Fibroblast of the conjunctiva (primary cell): ENCODE results near the gene SLC46A2.

Experiments used
- DNase-seq: peaks from one replicate; pipeline ENCODE4 v3.0.0-alpha.2; 2010; ENCODE audit warnings: low read depth

The SLC46A2 gene

DNA sequence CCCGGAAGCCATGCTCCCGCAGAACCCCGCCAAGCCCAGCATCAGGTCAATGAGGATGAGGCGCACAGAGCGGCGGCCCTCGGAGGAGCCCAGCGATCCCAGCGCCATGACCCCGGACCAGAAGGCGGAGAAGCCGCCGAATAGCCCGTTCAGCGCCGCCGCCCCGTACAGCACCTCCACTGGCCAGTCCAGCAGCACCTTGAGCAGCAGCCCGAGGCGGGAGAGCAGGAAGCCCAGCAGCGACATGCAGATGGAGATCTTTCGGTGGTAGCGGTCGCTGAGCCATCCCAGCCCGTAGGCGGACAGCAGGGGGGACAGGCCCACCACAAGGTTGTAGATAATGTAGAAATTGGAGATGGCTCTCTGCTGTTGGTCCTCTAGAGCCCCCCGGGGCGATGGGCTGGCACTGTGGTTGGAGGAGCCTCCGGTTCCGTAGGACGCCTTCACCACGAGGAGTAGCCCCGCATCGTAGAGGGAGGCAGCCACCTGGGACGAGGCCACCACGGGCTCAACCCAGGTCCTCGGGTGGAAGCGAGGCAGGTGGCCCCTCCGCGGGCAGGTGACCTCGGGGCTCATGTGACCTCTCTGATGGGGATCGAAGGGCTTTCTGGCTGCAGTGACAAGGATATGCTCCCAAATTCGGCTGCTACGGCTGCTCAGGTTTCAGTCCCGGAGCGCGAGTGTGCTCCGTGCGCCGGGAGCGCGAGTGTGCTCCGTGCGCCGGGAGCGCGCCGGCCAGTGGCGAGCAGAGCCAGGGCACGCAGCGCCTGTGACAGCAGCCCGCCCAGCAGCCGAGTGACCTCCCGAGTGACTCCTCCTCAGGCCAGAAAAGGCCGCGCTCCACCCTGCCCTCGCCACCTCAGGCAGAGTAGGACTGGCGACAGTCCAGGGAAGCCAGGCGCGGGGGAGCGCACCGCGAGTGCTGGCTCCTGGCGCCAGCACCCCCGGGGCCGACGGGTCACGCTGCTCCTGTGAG, at the start of gene SLC46A2:
Gene SLC46A2, minus strand, starts transcription at position 771 of the 976 bp plus-strand sequence. Its CDS starts 195 bp downstream, at position 576.
- no peak for DNase-seq

- no peak for DNase-seq
Observed at GRCh38 chr9:112939418-112939817, 48.7 kb upstream of the SLC46A2 start.

- DNase-seq, result no peak
Observed at GRCh38 chr9:112933696-112934095, 43.0 kb upstream of the SLC46A2 start.

GRCh38 chr9:112925058-112925641, 34.5 kb upstream of the SLC46A2 start:
- DNase-seq, result peak; percentile 9

GRCh38 chr9:112921549-112921948, 30.9 kb upstream of the SLC46A2 start:
- DNase-seq, result peak; percentile 33

DNA sequence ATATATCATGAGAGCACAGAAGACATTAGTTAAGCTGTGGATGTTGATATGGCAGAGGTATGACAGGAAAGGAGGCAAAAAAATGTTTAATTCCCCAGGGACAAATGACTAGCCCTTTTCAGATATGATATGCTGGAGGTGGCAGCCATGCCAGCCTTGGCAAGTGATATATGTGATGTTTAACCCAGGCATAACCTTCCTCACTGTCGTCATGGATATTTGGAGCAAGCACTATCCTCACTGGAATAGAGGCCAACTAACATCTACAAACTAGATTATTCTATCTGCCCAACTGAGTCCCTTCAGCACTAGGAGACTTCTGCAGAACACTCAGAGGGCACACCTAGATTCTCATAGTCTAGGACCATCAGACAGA, 27.3 kb upstream of the SLC46A2 start:
- DNase-seq, result no peak

DNA sequence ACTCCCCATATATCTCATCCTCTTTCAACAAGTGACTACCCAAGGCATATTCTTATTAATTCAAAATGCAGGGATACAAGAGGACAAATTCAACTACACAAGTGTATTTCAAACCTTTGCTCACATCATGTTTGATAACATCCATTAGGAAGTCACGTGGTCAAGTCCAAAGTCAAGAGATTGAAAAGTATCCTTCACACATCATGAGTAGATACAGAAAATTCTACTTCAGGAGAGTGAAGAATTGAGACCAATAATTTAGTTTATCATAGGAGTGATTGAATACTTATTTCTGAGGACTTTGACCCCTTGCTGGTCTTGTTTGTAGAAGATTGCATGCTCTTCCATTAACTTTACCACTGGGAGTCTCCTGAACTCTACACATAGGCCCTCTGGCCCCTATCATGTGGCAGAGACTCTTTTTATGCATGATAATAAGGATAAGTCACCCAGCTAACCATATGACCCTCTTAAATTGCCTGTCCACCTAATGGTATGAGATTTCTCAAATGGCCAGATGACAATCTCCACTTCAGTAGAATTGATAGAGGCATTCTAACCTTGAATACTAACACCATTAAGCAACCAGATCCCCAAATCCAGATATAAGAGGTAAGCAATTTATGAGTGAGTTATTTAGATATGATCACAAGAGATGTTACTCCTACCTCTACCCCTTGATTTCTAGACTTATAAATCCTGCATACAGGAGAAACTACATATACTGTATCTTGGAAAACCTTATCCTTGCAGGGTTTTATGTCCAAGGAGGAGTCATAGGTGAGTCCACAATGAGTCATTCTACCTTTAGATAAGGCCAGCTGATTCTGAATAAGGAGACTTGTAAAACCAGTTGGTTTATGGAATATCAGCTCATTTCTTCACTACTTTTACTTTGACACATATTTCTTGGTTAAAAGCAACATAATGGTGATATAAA, 26.6 kb upstream of the SLC46A2 start:
- no peak for DNase-seq

DNA sequence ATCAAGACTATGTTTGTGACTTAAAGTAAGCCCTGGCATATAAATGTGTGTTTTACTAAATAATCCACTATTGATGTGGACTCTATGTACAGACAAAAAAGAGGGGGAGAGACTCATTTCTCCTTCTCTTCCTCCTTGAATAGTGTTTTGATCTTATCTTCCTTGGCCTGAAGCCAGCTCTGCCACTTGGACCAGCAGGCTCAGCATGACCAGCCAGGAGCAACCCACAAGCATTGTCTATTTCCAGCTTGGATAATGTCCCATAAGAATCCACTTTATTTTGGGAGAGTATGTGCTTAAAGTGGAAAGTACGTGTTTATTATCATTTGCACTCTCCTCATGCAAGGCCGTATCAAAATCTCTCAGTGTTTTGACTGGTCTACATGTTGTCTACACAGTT, 23.8 kb upstream of the SLC46A2 start:
- DNase-seq, result no peak

- DNase-seq, result no peak
Observed at GRCh38 chr9:112913326-112913725, 22.6 kb upstream of the SLC46A2 start.

- DNase-seq, result no peak
Observed at GRCh38 chr9:112912636-112913035, 22.0 kb upstream of the SLC46A2 start.

GRCh38 chr9:112911736-112912135, 21.1 kb upstream of the SLC46A2 start:
- no peak for DNase-seq

- DNase-seq, result no peak
Observed at GRCh38 chr9:112905084-112905483, 14.4 kb upstream of the SLC46A2 start.

DNA sequence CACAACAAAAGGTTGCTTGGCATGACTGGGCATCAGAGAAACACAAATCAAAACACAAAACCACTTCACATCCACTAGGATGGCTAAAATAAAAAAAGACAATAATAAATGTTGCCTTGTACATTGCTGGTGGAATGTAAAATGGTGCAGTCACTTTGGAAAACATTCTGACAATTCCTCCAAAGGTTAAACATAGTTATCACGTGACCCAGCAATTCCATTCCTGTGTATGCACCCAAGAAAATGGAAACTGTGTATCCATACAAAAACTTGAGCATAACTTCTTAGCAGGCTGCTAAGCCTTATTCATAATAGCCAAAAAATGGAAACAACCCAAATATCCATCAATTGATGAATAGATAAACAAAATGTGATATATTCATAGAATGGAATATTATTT, 10.2 kb upstream of the SLC46A2 start:
- no peak for DNase-seq

- DNase-seq, result no peak
Observed at GRCh38 chr9:112900488-112900887, 9.8 kb upstream of the SLC46A2 start.

- no peak for DNase-seq
Observed at GRCh38 chr9:112898872-112899311, 8.2 kb upstream of the SLC46A2 start.

DNA sequence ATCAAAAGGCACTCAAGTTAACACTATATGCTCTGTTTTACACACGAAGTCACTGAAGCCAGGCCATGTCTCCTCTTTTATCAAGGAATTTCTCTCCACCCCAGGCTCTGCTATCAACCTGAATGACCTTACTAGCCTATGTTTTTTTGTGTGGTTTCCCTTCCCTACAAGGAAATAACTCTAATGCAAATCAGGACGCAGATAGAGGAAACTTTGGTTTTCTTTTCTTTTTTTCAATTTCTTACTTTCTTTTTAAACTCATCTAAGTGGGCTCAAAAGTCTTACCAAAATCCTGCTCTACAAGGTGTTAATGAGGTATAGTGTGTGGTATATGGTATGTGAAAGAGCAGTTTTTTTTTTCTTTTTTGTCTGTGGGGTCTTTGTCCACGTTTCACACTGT, 5.5 kb upstream of the SLC46A2 start:
- DNase-seq, result no peak

DNA sequence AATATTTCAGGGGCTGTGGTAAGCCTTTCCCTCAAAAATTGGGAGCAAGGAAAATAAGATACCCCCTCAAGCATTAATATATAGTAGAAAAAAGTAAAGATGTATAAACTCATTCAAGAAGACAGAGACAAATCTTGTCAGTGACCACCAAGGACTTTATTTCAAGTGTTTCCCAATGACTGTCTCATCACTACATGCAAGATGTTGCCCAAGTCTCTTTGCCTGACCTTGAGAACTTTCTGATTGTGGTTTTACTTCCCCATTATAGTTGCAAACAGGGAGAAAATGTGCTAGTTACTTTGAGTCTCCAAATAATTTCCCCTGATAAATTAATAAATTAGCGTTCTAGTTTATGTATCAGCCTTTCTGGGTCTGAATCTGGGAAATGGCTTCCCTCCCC, 4.0 kb upstream of the SLC46A2 start:
- no peak for DNase-seq

DNA sequence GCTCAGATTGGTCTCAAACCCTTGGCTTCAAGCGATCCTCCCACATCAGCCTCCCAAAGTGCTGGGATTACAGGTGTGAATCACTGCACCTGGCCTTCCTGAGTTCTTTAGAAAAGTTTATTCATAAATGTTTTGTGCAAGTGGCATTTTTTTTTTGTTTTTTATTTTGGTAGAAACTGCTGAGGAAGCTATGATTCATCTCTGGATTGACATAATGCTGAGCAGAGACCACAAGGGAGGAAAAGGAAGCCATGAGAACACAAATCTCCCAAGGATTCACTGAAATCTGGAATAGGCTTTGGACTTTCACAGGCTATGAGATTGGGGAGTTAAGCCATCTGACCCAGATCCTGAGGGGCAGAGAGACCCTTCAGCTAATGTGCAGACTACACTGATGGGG, 3.4 kb upstream of the SLC46A2 start:
- no peak for DNase-seq

GRCh38 chr9:112892981-112893380, 2.3 kb upstream of the SLC46A2 start:
- DNase-seq, result no peak

- DNase-seq, result no peak
Observed at GRCh38 chr9:112891521-112891920, 845 bp upstream of the SLC46A2 start.

DNA sequence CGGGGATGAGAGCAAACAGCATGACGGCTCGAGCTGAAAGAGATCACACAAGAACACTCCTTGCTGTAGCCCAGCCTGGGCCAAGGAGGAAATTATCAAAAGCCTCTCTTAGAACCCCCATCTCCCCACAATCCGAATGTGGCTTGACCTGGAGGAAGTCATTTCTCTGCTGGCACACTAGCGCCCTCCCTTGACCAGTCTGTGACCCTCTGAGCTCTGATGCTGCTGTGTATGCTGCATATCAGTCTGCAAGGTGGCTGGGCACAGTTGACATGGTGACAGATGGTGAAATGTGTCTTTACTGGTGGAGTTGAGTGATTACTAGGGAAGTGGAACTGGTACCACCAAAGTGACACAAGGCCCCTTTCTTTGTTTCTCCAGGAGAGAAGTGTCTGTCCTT, 3.3 kb downstream of the SLC46A2 start:
- no peak for DNase-seq

DNA sequence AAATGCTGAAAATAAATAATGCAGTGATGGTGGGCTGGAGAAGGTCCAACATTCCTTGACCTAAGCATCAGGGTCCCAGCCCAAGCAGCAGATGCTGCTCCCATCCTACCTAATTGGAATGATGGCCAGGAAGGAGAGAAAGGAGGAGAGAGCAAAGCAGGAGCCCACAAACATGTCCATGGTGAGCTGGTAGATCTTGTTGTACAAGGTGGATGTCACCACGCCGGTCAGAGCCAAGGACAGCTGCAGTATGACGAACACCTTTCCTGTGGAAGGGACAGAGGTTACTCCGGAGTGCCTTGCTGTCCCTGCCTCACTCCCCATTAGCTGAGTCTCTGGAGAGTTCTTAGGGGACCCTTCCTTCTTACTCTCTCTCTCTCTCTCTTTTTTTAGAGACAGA, 4.3 kb downstream of the SLC46A2 start:
- no peak for DNase-seq
